ENCODE results near the gene SLC6A3.
"Not testable (repeated sequence)": the region's sequence is repeated elsewhere in the genome, so short reads cannot be mapped to it uniquely, and the experiment has no call there.

SLC6A3 gene

DNA sequence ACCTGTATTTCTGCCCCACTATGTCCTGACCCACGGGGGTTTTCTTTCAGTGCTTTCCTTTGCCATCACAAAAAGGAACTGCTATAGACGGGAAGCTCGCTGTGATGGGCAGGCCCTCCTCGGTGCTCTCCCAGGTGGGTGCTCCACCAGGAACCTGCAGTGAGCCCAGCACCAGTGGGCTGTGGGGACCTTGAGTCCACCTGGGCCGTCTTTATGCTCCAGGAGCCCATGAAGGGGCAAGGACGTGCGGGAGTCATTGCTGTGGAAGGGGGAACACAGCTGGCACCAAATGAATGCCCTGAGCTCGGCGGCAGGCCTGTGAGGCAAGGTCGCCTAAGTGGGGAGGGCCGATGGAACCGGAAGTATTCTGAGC is 36.7 kb upstream of the SLC6A3 start:
- H3K4me1 Mint-ChIP-seq (ENCODE audit: low read depth), result peaks cover 12% of the 10 kb centered on the region
- peak overlapping the region; percentile 52 for H3K27ac Mint-ChIP-seq
- H3K9me3 Mint-ChIP-seq, result no peaks in the 10 kb centered on the region
- H3K4me3 Mint-ChIP-seq, result no peak overlapping the region
- H3K36me3 Mint-ChIP-seq (ENCODE audit: low read depth), result peaks cover 72% of the 10 kb centered on the region
- no peaks in the 10 kb centered on the region for H3K27me3 Mint-ChIP-seq
- no peak for DNase-seq

DNA sequence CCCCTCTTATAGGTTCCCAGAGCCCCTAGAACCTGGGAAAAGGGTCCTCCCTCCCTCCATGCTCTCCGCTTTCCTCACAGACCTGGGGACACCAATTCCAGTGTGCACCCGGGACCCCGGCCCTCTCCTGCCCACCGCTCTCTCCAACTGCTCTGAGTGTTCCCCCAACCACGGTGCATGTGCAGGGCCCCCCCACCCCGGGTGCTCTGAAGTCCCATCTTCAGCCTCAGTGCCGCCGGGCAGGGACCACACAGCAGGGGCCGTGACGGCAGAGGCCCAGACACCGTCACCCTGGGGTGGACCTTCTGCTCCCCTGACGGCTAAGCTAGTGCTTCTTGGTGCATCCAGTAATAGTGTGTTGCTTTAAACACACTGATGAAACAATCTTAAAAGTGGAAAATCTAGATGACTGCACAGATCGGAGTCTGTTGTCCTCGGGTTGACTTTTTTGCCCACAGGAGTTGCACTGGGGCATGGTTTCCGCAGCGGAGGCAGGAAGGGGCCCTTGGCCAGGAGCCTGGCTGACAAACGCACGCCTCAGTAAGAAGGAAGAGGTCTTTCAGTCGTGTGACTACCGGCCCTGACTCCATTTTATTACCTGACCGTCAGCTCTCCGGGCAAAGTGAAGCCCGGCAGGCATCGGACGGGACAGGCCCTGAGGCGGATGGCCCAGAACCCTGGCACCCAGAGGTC is 36.2 kb upstream of the SLC6A3 start:
- H3K36me3 Mint-ChIP-seq (ENCODE audit: low read depth), result peaks cover 72% of the 10 kb centered on the region
- DNase-seq, result no peak
- H3K27me3 Mint-ChIP-seq, result no peaks in the 10 kb centered on the region
- H3K9me3 Mint-ChIP-seq, result no peaks in the 10 kb centered on the region
- H3K27ac Mint-ChIP-seq, result no peak overlapping the region
- H3K4me3 Mint-ChIP-seq, result no peak overlapping the region
- H3K4me1 Mint-ChIP-seq (ENCODE audit: low read depth), result peaks cover 12% of the 10 kb centered on the region

DNA sequence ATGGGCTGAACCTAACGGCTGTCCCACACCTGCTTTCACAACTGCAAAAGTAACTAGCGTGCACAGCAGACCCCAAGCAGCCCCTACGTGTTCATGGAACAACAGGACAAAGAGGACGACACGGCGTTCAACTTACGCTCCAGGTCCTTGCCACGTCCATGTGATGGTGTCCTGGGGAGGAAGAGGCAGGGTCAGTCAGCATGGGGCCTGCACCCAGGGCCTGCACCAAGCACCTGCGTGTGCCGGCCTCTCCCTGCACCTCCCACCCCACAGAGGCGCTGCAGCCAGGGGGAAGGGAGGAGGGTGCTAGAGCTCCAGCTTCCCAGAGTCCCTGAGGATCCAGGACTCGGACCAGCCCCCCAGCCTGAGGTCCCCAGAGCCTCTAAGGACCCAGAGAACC is 35.6 kb upstream of the SLC6A3 start:
- Mint-ChIP-seq H3K9me3 (no peaks in the 10 kb centered on the region), H3K36me3 (ENCODE audit: low read depth) (peaks cover 72% of the 10 kb centered on the region), H3K4me3 (no peak overlapping the region), H3K27ac (no peak overlapping the region), H3K4me1 (ENCODE audit: low read depth) (peaks cover 12% of the 10 kb centered on the region), H3K27me3 (no peaks in the 10 kb centered on the region)
- DNase-seq, result no peak

DNA sequence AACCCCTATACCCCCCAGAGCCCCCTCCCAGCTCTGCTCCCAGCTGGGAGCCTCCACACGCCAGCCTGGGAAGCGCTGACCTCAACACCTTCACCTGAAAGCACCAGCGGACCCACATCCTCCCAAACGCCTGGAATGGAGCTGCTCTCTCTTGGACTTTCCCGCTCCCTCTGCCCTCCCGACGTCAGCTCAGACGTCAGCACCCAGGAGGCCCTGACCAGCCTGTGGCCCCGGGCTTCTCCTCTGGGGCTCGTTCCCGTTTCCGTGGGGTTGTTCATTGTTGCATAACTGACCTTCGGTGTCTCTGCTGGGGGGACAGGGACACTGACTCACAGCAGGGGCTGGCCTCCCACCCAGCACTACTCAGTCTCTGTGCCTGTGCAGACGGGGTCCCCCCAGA is 35.0 kb upstream of the SLC6A3 start:
- Mint-ChIP-seq H3K27me3 (no peaks in the 10 kb centered on the region), H3K36me3 (ENCODE audit: low read depth) (peaks cover 72% of the 10 kb centered on the region), H3K9me3 (no peaks in the 10 kb centered on the region), H3K4me3 (no peak overlapping the region), H3K4me1 (ENCODE audit: low read depth) (peaks cover 12% of the 10 kb centered on the region), H3K27ac (peak overlapping the region; percentile 17)
- no peak for DNase-seq

DNA sequence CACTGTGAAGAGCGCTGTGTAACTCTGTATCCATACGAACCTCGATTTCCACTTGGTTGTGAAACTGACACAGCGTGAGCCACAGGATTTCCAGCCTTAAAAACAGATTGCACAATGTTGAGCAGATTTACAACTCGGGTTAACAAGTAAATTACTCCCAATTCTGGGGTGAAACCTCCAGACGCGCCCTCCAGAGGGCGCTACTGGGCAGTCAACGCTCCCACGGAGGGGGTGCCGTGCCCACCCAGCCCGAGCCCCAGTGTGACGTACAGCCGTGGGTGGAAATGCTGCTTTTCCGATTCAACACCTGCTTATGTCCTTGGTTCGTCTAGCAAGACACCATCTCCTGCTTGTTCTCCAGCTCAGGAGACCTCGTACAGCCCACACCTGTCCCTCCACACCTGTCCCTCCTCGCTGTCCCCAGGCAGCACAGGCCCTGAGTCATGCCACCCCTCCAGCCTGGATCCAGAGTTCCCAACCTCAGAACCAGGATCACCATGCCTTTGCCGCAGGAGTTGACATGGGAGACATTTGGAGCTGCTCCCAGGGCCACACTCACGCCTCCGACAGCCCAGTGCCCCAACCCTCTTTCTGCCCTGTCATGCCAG is 34.4 kb upstream of the SLC6A3 start:
- peaks cover 73% of the 10 kb centered on the region for H3K36me3 Mint-ChIP-seq (ENCODE audit: low read depth)
- no peaks in the 10 kb centered on the region for H3K27me3 Mint-ChIP-seq
- no peak overlapping the region for H3K27ac Mint-ChIP-seq
- no peak overlapping the region for H3K4me3 Mint-ChIP-seq
- no peaks in the 10 kb centered on the region for H3K9me3 Mint-ChIP-seq
- peaks cover 8% of the 10 kb centered on the region for H3K4me1 Mint-ChIP-seq (ENCODE audit: low read depth)
- peak; percentile 67 for DNase-seq

DNA sequence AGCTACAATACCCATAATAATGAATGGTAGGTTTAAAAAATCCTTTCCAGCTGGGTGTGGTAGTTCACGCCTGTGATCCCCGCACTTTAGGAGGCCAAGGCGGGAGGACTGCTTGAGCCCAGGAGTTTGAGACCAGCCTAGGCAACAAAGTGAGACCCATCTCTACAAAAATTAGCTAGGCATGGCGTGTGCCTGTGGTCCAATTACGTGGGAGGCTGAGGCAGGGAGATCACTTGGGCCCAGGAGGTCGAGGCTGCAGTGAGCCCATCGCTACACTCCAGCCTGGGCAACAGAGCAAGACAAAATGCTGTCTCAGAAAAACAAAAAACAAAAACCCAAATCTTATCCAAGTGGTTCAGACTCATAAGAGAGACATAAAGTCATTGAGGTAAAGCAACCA is 33.8 kb upstream of the SLC6A3 start:
- H3K36me3 Mint-ChIP-seq (ENCODE audit: low read depth), result peaks cover 79% of the 10 kb centered on the region
- peaks cover 8% of the 10 kb centered on the region for H3K4me1 Mint-ChIP-seq (ENCODE audit: low read depth)
- no peaks in the 10 kb centered on the region for H3K27me3 Mint-ChIP-seq
- no peak overlapping the region for H3K27ac Mint-ChIP-seq
- no peak for DNase-seq
- H3K4me3 Mint-ChIP-seq, result no peak overlapping the region
- H3K9me3 Mint-ChIP-seq, result no peaks in the 10 kb centered on the region

DNA sequence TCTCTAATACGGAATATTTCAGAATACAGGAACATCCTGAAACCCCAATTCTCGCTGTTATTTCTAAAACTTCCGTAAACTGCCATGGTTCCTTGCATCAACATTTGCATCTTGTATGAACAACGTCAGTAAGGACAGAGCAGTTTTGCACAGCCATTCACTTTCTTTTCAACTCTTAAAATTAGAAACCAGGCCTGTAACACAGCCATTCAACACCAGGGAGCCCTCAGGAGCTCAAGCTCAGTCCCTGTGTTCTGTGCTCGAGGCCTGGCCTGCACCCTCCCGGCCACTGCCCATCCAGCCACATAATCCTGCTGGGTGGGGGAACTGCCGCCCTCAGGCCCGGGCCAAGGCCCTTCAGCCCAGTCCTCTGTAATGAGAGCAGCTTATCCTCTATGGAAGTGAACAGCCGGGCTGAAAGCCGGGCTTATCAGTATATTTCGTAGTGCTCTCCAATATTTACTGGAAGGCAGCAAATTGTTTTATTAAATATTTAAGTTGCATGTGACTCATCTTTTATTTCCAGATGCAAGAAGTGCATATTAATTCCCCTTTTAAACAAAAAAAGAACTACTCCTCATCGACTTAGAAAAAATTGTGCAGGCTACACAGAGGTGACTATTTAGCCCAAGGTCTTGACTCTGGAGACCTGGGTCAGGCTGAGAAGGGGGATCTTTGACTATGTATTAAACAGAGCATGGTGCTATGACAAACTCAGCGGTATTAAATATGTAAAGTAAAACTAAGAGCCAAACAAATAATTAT is 33.2 kb upstream of the SLC6A3 start:
- H3K4me3 Mint-ChIP-seq, result no peak overlapping the region
- no peaks in the 10 kb centered on the region for H3K27me3 Mint-ChIP-seq
- peaks cover 8% of the 10 kb centered on the region for H3K4me1 Mint-ChIP-seq (ENCODE audit: low read depth)
- peaks cover 84% of the 10 kb centered on the region for H3K36me3 Mint-ChIP-seq (ENCODE audit: low read depth)
- no peak overlapping the region for H3K27ac Mint-ChIP-seq
- DNase-seq, result no peak
- H3K9me3 Mint-ChIP-seq, result no peaks in the 10 kb centered on the region

DNA sequence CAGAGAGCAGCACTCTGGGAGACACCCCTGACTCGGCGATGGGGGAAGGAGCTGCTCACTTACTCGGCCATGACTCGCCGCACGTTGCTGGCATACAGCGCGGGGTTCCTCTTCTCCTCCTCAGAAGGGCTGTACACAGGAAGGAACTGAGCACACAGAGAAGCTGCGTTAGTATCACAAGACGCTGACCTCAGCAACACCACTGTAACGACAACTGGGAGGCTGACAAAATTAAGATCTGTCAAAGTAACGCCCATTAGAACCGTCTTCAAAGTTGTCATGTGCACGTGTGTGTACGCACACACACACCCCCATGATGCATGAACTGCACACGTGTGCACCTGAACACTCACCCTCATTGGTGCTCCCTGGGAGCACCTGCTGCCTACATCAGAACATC is 32.1 kb upstream of the SLC6A3 start:
- Mint-ChIP-seq H3K27me3 (no peaks in the 10 kb centered on the region), H3K4me1 (ENCODE audit: low read depth) (peaks cover 8% of the 10 kb centered on the region), H3K9me3 (no peaks in the 10 kb centered on the region), H3K27ac (no peak overlapping the region), H3K4me3 (no peak overlapping the region), H3K36me3 (ENCODE audit: low read depth) (peaks cover 86% of the 10 kb centered on the region)
- DNase-seq, result no peak

DNA sequence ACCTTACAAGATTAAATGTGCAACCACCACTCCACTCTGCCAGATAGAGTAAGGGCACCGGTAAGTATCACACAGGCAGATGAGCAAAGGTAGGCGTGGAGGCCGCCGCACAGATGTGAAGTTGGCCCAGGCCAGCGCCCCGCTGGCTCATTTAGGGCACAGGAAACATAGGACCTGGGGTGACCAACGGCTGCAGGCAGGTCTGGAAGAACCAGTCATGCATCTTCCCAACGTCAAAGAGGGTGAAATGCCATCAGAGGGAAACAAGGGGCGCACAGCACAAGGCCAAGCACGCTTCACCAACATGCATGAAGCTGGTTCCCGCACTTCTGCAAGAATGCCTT is 31.7 kb upstream of the SLC6A3 start:
- Mint-ChIP-seq H3K27me3 (no peaks in the 10 kb centered on the region), H3K36me3 (ENCODE audit: low read depth) (peaks cover 87% of the 10 kb centered on the region), H3K27ac (no peak overlapping the region), H3K9me3 (no peaks in the 10 kb centered on the region), H3K4me3 (no peak overlapping the region), H3K4me1 (ENCODE audit: low read depth) (peaks cover 8% of the 10 kb centered on the region)
- DNase-seq, result no peak

DNA sequence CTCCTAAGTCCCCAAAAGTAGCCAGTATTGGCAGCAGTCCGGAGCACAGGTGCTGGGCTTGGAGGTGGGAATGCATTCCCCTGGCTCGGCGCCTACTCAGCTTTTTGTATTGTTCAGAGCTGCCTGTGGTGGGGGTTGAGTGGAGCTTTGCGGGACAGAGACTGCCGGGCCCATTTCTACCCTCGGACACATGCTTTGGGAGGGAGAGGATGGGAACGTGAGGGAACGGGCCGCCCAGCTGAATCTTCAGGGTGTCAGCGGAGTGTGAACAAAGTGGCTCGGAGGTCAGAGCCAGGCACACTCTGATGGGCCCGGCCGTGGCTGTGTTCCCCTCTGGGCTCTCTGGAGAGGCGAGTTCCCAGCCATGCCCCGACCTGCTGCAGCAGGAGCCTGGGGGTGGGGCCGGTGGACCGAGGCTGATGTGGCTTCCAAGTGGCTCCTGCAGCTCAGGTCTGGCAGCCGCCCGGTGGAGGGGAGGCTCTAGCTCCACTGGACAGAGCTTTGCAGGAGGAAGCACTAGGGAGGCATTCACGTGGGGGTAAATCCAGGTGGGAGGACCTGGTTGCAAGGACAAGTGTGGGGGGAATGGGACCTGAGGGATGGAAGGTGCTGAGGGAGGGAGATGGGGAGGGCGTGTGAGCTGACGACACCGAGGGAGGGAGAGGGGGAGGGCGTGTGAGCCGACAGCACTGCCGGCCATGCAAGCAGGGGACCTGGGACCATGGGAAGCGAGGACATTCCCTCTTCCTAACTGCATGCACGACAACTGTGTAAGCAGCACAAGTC is 31.1 kb upstream of the SLC6A3 start:
- H3K36me3 Mint-ChIP-seq (ENCODE audit: low read depth), result peaks cover 88% of the 10 kb centered on the region
- no peak overlapping the region for H3K4me3 Mint-ChIP-seq
- H3K27me3 Mint-ChIP-seq, result no peaks in the 10 kb centered on the region
- H3K4me1 Mint-ChIP-seq (ENCODE audit: low read depth), result peaks cover 8% of the 10 kb centered on the region
- H3K27ac Mint-ChIP-seq, result no peak overlapping the region
- peak; percentile 23 for DNase-seq
- no peaks in the 10 kb centered on the region for H3K9me3 Mint-ChIP-seq

DNA sequence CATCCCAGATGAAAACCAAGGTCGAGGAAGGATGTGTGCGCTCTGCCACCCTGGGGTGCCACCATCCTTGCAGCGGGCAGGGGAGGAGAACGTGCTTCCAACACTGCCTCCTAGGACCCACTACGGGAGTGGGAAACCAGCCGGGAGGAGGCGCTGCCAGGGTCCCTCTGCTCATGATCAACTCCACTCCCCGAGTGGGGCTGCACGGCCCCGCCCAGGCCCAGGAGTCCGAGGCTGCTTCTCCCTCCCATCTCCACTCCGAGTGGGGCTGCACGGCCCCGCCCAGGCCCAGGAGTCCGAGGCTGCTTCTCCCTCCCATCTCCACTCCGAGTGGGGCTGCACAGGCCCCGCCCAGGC is 30.3 kb upstream of the SLC6A3 start:
- peaks cover 90% of the 10 kb centered on the region for H3K36me3 Mint-ChIP-seq (ENCODE audit: low read depth)
- not testable (repeated sequence) for H3K27me3 Mint-ChIP-seq; H3K4me3 Mint-ChIP-seq; H3K27ac Mint-ChIP-seq; H3K9me3 Mint-ChIP-seq; H3K4me1 Mint-ChIP-seq (ENCODE audit: low read depth)
- DNase-seq, result peak; percentile 15

DNA sequence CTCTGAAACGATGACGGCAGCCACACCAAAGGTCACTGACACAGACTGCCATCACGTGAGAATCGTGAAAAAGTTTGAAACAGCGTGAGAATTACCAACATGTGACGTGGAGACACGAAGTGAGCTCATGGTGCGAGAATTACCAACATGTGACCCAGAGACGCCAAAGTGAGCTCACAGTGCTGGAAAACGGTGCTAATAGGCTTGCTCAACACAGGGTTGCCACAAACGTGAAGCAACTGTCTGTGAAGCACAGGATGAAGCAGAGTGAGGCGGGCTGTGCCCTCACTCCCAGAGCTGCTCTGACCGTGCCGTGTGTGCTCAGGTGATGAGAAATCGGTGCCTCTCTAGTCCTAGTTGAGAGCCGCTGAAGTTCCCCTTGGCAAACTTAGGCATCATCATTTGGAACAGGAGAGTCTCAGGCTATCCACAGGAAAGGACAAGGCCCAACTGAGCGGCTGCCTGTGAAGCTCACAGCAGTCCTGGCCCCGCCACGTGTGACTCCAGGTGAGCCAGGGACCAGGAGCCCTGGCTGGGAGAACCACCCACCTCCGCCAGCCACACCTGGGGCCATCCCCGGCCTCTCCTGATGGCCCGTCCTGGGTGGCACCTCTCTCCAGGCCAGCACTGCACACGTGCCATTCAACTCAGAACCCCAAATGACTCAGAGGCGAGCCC is 29.8 kb upstream of the SLC6A3 start:
- H3K4me1 Mint-ChIP-seq (ENCODE audit: low read depth), result peaks cover 10% of the 10 kb centered on the region
- H3K4me3 Mint-ChIP-seq, result no peak overlapping the region
- H3K36me3 Mint-ChIP-seq (ENCODE audit: low read depth), result peaks cover 90% of the 10 kb centered on the region
- H3K9me3 Mint-ChIP-seq, result no peaks in the 10 kb centered on the region
- no peaks in the 10 kb centered on the region for H3K27me3 Mint-ChIP-seq
- H3K27ac Mint-ChIP-seq, result no peak overlapping the region
- DNase-seq, result peak; percentile 22

DNA sequence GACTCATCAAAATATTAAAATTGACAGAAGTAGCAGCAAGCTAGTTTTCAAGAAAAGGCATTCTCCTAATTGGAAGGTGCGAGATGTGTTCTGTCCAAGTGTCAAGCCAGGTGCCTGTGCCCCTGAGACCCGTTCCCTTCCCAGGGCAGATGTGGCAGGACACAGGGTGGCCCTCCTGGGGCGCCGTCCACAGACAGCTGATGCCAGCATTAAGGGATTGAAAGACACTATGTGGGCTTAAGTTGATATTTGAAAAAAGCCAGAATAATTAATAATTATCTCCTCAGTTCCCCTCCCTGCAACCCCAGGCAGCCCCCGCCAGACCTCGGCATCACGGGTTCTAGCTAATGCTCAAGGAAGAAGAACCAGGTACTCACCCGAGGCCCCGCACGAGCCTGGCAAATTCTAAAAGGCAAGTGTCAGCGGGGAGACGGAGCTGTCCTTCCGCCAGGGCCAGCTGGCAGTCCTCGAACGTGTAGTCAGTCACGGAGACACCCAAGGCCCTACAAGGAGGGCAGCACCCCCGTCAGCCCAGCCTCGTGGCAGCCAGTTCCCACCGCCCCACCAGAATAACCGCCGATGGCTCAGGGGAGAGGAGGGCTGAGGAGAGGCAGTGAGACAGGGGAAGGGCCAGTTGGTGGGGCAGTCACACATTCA is 29.1 kb upstream of the SLC6A3 start:
- peak; percentile 21 for DNase-seq
- no peaks in the 10 kb centered on the region for H3K27me3 Mint-ChIP-seq
- H3K27ac Mint-ChIP-seq, result no peak overlapping the region
- H3K4me1 Mint-ChIP-seq (ENCODE audit: low read depth), result peaks cover 10% of the 10 kb centered on the region
- H3K4me3 Mint-ChIP-seq, result no peak overlapping the region
- no peaks in the 10 kb centered on the region for H3K9me3 Mint-ChIP-seq
- peaks cover 95% of the 10 kb centered on the region for H3K36me3 Mint-ChIP-seq (ENCODE audit: low read depth)

DNA sequence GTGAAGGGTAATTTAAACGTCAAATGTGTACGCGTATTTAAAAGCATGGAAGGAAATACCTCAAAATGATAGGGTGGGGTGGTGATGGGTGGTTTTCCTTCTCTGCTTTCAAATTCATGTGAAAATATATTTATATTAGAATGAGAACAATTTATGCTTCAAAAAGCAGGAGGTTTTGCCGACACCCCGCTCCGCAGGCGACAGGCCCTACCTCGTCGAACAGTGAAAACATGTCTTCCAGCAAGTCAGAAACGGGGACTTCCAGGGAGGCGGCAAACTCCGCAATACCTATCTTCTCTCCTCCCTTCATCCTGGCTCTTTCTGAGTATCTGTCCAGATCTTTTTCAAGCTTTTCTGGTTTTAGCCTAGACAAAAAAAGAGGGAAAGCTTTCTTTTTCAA is 28.5 kb upstream of the SLC6A3 start:
- Mint-ChIP-seq H3K36me3 (ENCODE audit: low read depth) (peaks cover 91% of the 10 kb centered on the region), H3K27me3 (no peaks in the 10 kb centered on the region), H3K27ac (no peak overlapping the region), H3K9me3 (no peaks in the 10 kb centered on the region), H3K4me1 (ENCODE audit: low read depth) (peaks cover 10% of the 10 kb centered on the region), H3K4me3 (no peak overlapping the region)
- DNase-seq, result no peak
